ENCODE data around the gene HOXC6.

DNA sequence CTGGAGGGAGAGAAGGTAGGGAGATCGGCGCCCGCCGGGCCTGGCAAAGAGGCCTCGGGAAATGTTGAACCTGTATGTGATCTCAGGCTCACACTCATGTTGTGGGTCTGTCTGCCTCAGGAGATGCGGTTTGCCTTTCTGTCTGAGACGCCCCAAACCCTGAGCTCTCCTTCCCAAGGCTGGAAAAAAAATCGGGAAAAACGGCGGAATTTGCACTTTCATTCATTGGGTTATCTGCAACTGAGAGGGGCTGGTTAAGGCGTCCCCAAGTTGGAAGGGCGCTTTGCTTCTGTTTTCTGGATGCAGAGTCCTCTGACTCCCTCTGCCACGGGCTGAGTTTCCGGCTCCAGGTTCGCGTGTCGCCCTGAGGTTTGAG is 33.2 kb upstream of the HOXC6 start:
- TF ChIP-seq, protein P1, sequence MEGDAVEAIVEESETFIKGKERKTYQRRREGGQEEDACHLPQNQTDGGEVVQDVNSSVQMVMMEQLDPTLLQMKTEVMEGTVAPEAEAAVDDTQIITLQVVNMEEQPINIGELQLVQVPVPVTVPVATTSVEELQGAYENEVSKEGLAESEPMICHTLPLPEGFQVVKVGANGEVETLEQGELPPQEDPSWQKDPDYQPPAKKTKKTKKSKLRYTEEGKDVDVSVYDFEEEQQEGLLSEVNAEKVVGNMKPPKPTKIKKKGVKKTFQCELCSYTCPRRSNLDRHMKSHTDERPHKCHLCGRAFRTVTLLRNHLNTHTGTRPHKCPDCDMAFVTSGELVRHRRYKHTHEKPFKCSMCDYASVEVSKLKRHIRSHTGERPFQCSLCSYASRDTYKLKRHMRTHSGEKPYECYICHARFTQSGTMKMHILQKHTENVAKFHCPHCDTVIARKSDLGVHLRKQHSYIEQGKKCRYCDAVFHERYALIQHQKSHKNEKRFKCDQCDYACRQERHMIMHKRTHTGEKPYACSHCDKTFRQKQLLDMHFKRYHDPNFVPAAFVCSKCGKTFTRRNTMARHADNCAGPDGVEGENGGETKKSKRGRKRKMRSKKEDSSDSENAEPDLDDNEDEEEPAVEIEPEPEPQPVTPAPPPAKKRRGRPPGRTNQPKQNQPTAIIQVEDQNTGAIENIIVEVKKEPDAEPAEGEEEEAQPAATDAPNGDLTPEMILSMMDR (IDR thresholded peaks at IDR 0.05): no peak
- TF ChIP-seq POLR2A (IDR thresholded peaks at IDR 0.05): no peak
